GM13977 (cell line): Measurements from ENCODE around the gene AHCYL2.

Experiments
- DNase-seq: peaks from one replicate; pipeline ENCODE4 v3.0.0; 2012; ENCODE audit warnings: low spot score
- in situ Hi-C: fragments of 300-500 bp; cut with MboI; formaldehyde crosslinking; loops from one replicate; pipeline ENCODE4 v1.12.0; 2022; ENCODE audit warnings: low sequenced_read_pairs, low pct_unique_long_range_greater_than_20kb, mixed read lengths, inconsistent platforms; ENCODE audit not compliant: unreplicated experiment
- TF ChIP-seq, protein P1 (sequence below): IDR thresholded peaks from 2 replicates; pipeline ENCODE4 v1.5.1; 2012; ENCODE audit warnings: mild to moderate bottlenecking, control low read depth; ENCODE audit not compliant: insufficient read depth; ENCODE audit errors: extremely low read depth, missing control alignments

Gene AHCYL2

DNA sequence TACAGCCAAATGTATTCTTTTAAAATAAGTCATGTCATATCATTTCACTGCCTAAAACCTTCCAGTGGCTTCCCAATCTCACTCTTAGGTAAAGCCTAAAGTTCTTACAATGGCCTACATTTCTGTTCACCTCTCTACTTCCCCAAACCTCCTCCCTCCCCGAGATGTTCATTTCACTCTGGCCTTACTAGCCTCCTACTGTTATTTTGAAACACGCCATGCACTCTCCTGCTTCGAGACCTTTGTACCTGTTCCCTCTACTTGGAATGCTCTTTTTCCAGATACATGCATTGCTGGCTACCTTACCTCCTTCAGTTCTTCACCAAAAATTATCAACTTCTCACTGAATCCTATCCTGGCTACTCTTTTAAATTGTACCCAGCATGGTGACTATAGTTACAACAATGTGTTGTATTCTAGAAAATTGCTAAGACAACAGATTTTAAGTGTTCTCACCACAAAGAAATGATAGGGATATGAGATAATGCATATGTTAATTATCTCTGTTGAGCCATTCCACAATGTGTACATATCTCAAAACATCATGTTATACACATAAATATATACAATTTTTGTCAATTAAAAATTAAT is 158.8 kb downstream of the AHCYL2 start:
- TF ChIP-seq, protein P1, sequence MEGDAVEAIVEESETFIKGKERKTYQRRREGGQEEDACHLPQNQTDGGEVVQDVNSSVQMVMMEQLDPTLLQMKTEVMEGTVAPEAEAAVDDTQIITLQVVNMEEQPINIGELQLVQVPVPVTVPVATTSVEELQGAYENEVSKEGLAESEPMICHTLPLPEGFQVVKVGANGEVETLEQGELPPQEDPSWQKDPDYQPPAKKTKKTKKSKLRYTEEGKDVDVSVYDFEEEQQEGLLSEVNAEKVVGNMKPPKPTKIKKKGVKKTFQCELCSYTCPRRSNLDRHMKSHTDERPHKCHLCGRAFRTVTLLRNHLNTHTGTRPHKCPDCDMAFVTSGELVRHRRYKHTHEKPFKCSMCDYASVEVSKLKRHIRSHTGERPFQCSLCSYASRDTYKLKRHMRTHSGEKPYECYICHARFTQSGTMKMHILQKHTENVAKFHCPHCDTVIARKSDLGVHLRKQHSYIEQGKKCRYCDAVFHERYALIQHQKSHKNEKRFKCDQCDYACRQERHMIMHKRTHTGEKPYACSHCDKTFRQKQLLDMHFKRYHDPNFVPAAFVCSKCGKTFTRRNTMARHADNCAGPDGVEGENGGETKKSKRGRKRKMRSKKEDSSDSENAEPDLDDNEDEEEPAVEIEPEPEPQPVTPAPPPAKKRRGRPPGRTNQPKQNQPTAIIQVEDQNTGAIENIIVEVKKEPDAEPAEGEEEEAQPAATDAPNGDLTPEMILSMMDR, result no peak
- in situ Hi-C loops, result no loop called here
- DNase-seq, result no peak

DNA sequence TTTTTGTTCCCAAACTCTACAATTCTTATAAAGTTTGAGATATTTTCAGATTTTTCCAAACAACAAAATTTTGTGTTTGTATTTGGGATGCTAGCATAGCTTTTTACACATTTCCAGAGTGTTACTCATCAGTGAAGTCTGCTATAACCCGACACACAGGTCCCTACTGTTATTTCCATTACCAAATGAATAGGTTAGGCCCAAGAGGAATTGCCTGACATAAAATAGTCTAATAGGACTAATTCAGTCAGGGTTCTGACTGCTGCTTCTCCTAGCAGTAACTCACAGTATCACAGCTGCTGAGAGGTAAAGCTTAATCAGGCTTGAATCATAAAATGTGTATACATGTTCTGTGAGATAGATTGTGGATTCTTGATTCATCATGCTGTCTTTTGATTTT is 160.3 kb downstream of the AHCYL2 start:
- no peak for DNase-seq
- TF ChIP-seq, protein P1, result no peak
- in situ Hi-C loops, result no loop called here

DNA sequence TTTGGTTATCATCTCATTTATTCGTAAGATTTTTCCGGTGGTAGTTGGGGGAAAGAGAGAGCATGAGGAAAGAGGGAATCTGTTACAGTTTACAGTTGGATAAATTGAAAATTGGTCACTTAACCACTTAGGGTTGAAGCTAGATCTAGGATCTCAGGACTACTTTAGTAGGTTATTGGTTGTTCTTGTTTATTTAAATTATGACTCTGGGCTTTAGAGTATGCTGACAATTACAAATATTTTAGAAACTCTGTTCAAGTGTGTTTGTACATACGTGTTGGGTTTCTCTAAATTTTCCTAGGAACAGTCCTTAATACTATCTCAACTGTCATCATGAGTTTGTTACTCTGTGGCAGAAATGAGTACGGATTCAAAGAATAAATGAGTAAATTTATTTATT is 160.8 kb downstream of the AHCYL2 start:
- no peak for DNase-seq
- in situ Hi-C loops, result no loop called here
- TF ChIP-seq, protein P1, result no peak

DNA sequence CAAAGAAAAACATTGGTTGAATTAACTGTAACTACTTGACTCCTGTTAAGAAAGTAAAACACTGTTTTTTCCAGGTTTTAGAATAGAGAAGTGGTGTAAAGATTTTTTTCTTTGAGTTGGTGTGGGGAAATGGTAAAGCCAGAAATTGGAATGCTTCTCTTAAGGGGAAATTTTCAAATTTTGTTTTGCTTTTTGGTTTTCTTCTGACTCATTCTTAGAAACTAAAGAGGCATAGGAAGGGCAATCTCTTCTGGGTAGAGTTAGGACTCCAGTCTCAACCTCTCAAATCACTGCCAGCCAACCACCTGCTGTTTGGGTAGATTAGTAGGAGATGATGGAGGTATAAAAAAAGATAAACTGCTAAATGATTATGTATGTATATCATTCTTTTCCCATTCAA is 161.7 kb downstream of the AHCYL2 start:
- DNase-seq, result no peak
- in situ Hi-C loops, result no loop called here
- TF ChIP-seq, protein P1, result no peak

DNA sequence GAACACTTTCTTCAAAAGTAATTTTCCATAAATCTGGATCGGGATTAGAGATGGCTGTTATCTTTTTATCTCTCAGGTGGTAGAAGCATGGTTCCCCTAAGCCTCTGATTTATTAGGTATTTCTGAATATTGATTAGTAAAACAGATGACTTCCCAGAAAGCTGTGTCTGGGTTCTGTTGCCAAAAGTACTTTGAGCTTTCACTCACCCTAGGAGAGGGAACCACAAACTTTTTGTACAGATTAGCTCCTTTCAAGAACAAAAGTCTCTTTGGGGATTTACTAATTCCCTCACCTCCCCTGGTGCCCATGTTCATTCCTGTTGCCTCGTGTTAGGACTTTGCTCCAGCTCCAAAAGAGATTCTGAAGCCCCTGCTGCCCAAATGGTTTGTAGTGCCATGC is 162.7 kb downstream of the AHCYL2 start:
- no peak for DNase-seq
- in situ Hi-C loops, result no loop called here
- TF ChIP-seq, protein P1, result no peak

DNA sequence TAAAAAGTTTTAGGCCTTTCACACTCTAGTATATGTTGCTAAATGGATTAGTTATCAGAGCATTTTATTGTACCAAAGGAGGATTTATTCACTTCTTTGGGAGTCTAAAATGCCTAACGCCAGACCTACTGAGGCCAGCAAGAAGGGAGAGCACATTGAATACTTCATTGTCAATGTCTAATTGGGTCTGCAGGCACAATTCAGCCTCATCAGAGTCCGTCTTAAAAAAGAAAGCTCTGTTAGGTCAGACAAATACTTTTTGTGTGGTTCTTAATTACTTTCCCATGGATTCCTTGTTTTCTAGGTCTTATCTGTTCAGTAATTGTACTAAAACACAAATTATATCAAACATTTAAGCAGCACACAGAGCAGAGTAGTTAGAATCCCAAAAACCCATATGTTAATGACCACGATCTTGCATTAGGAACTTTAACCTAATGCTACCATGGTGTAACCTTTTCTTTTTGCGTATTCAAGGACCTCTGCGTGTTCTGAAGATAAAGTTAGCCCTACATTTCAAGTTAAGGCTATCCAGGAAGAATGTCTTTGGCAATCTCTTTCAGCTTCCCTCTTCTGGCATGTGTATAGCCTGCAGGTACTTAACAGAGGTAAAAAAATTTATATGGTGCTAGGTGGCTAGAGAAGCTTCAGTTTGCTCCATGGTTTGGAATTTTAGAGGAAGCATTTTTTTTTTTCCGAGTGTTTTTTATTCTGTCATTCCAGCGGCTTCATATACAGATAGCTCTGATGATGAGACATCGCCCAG is 163.7 kb downstream of the AHCYL2 start:
- TF ChIP-seq, protein P1, result no peak
- no peak for DNase-seq
- in situ Hi-C loops, result no loop called here
